Gastrocnemius medialis (tissue), 4 donors: ENCODE data around the gene SLC26A4.

Experiments
- POLR2A ChIP-seq, 2 donors: fragments of 450-650 bp; IDR thresholded peaks; one replicate each; pipeline ENCODE4 v1.6.1; 2017; ENCODE audit warnings: antibody characterized with exemption in 2 of 2, mild to moderate bottlenecking in 2 of 2, moderate library complexity in 2 of 2
- TF ChIP-seq, protein P1 (sequence below), 5 experiments: fragments of 450-650 bp in 3 of 5; fragments of 200-600 bp in 2 of 5; sonication (generic) in 2 of 5; IDR thresholded peaks in 4 of 5; conservative IDR thresholded peaks in 1 of 5; 1 replicate in 4 of 5; 2 replicates in 1 of 5; pipeline ENCODE4 v1.5.1; 2016 to 2019; ENCODE audit warnings: antibody characterized with exemption in 5 of 5, mild to moderate bottlenecking in 3 of 5, moderate library complexity in 3 of 5

DNA sequence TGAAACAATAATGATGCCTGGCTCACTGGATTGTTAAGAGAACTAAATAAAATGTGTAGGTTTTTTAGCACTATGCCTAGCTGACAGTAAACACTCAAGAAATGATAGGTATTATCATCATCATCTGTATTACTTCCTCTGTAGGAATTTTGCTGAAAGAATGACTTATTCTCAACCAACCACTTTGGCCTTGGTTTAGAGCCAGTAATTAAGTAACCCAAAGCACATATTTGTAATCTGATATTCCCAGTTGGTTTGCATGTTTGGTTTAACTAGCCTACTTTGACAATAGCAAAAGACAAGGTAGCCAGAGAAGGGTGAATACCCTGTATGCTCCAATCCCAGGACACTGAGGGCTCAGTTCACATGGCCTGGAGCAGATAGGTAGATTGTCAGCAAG lies 46.2 kb upstream of the SLC26A4 start:
- TF ChIP-seq, protein P1, sequence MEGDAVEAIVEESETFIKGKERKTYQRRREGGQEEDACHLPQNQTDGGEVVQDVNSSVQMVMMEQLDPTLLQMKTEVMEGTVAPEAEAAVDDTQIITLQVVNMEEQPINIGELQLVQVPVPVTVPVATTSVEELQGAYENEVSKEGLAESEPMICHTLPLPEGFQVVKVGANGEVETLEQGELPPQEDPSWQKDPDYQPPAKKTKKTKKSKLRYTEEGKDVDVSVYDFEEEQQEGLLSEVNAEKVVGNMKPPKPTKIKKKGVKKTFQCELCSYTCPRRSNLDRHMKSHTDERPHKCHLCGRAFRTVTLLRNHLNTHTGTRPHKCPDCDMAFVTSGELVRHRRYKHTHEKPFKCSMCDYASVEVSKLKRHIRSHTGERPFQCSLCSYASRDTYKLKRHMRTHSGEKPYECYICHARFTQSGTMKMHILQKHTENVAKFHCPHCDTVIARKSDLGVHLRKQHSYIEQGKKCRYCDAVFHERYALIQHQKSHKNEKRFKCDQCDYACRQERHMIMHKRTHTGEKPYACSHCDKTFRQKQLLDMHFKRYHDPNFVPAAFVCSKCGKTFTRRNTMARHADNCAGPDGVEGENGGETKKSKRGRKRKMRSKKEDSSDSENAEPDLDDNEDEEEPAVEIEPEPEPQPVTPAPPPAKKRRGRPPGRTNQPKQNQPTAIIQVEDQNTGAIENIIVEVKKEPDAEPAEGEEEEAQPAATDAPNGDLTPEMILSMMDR (IDR thresholded peaks at IDR 0.05 in 4 of 5, conservative IDR thresholded peaks at IDR 0.05 in 1 of 5): no peak
- no peak for TF ChIP-seq POLR2A (IDR thresholded peaks at IDR 0.05)
